HEK293T (cell line): ENCODE measurements around the gene LMAN2.

Experiments
- ARNT ChIP-seq: fragments of 450-650 bp; IDR thresholded peaks from 2 replicates; pipeline ENCODE4 v1.6.1; 2017; ENCODE audit warnings: mild to moderate bottlenecking
- BHLHE40 ChIP-seq: fragments of 450-650 bp; IDR thresholded peaks from 2 replicates; pipeline ENCODE4 v1.6.1; 2016; ENCODE audit warnings: mild to moderate bottlenecking, moderate library complexity, borderline replicate concordance
- CTBP1 ChIP-seq: fragments of 450-650 bp; IDR thresholded peaks from 2 replicates; pipeline ENCODE4 v1.6.1; 2016; ENCODE audit warnings: borderline replicate concordance
- ELF4 ChIP-seq: fragments of 450-650 bp; IDR thresholded peaks from 2 replicates; pipeline ENCODE4 v1.6.1; 2017; ENCODE audit warnings: antibody characterized with exemption
- FOXA1 ChIP-seq: fragments of 450-650 bp; IDR thresholded peaks from 2 replicates; pipeline ENCODE4 v1.6.1; 2016; ENCODE audit warnings: mild to moderate bottlenecking
- FOXK2 ChIP-seq: fragments of 450-650 bp; IDR thresholded peaks from 2 replicates; pipeline ENCODE4 v1.6.1; 2016; ENCODE audit warnings: mild to moderate bottlenecking
- FOXM1 ChIP-seq: fragments of 450-650 bp; IDR thresholded peaks from 2 replicates; pipeline ENCODE4 v1.6.1; 2017; ENCODE audit warnings: mild to moderate bottlenecking, borderline replicate concordance
- SP1 ChIP-seq: fragments of 450-650 bp; IDR thresholded peaks from 2 replicates; pipeline ENCODE4 v1.6.1; 2017
- TARDBP ChIP-seq: fragments of 450-650 bp; IDR thresholded peaks from 2 replicates; pipeline ENCODE4 v1.6.1; 2016
- TF ChIP-seq, protein P1 (sequence below): fragments of 450-650 bp; IDR thresholded peaks from 2 replicates; pipeline ENCODE4 v1.6.1; 2016

DNA sequence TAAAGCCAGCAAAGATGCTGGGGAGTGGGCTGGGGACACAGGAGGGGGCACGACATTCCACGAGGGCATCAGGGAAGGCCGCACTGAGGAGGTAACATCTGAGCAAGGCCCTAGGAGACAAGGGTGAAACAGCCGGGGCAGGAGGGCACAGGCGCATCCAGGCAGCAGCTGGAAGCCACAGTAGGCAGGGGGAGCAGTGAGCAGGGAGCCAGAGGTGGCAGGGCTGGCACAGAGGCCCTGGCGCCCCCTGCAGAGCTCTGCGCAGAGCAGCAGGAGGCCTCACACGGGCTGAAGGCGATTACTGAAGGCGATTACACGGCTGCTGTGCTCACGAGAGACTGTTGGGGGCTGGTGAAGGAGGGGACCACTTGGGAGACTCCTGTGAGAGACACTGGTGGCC is 15.4 kb downstream of the LMAN2 start:
- no peak for TF ChIP-seq FOXK2
- no peak for TF ChIP-seq ARNT
- TF ChIP-seq ELF4, result no peak
- no peak for TF ChIP-seq FOXM1
- no peak for TF ChIP-seq SP1
- TF ChIP-seq, protein P1, sequence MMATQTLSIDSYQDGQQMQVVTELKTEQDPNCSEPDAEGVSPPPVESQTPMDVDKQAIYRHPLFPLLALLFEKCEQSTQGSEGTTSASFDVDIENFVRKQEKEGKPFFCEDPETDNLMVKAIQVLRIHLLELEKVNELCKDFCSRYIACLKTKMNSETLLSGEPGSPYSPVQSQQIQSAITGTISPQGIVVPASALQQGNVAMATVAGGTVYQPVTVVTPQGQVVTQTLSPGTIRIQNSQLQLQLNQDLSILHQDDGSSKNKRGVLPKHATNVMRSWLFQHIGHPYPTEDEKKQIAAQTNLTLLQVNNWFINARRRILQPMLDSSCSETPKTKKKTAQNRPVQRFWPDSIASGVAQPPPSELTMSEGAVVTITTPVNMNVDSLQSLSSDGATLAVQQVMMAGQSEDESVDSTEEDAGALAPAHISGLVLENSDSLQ, result no peak
- TF ChIP-seq TARDBP, result no peak
- TF ChIP-seq BHLHE40, result no peak
- no peak for TF ChIP-seq CTBP1
- TF ChIP-seq FOXA1, result no peak
